PFSK-1 (cell line): Measurements from ENCODE around the gene PSMD2.

Source experiments
- POLR2AphosphoS5 ChIP-seq: IDR thresholded peaks from 2 replicates; pipeline ENCODE4 v1.6.1; 2012; ENCODE audit warnings: low read depth, mild to moderate bottlenecking, control low read depth, low read length, moderate library complexity
- SIN3A ChIP-seq: IDR thresholded peaks from 2 replicates; pipeline ENCODE4 v1.6.1; 2012; ENCODE audit warnings: mild to moderate bottlenecking, low read length, moderate library complexity, borderline replicate concordance; ENCODE audit not compliant: insufficient read depth
- TAF1 ChIP-seq: IDR thresholded peaks from 2 replicates; pipeline ENCODE4 v1.6.1; 2012; ENCODE audit warnings: low read length, control low read depth, borderline replicate concordance; ENCODE audit not compliant: insufficient read depth
- TF ChIP-seq, protein P1 (sequence below), 2 experiments: IDR thresholded peaks; 2 replicates each; pipeline versions ENCODE4 v1.6.1 to v1.8.0; 2011 to 2012; ENCODE audit warnings: low read depth in 2 of 2, low read length in 2 of 2, control low read depth in 1 of 2, inconsistent platforms in 1 of 2, mild to moderate bottlenecking in 1 of 2, moderate library complexity in 1 of 2; ENCODE audit not compliant: insufficient read depth in 1 of 2

DNA sequence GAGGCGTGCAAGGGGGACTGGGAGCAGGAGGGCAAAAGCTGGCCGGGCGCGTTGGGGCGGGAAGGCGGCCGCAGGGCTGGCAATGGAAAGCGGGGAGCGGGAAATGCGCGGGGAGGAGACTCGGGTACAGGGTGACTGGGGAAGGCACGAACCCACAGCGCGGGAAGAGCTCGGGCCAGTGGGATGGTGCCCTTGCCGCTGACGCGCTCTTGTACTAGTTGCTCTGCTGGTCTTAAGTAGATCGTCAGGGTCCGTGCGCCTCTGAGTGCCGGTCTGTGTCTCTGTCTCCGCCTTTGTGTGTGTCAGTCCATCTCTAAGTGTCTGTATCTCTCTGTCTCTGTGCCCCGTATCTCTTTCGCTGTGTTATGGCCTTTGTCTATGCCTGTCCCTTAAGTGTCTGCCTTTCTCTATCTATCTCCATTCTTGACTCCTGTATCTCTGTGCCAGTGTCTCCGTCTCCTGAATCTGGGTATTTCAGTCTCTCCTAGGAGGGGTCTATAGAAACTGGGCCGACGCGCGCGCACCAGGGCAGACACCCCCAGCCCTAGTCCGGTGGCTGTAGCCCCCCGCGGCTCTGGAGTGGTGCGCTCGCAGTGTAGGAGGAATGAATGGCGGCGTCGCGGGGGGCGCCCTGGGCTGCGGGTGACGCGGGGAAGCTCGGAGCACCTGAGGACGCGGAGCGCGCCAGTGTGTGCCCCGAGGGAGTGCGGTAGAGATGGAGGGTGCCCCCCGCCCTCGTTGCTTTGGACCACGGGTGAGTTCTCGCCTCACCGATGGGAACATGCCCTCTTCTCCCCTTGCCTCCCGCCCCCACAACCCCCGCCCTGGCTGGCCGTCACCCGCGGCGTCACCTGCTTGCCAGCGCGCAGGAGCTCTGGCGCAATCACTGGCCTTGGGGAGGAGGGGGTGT lies 36.9 kb upstream of the PSMD2 start:
- no peak for TF ChIP-seq POLR2AphosphoS5
- TF ChIP-seq, protein P1, sequence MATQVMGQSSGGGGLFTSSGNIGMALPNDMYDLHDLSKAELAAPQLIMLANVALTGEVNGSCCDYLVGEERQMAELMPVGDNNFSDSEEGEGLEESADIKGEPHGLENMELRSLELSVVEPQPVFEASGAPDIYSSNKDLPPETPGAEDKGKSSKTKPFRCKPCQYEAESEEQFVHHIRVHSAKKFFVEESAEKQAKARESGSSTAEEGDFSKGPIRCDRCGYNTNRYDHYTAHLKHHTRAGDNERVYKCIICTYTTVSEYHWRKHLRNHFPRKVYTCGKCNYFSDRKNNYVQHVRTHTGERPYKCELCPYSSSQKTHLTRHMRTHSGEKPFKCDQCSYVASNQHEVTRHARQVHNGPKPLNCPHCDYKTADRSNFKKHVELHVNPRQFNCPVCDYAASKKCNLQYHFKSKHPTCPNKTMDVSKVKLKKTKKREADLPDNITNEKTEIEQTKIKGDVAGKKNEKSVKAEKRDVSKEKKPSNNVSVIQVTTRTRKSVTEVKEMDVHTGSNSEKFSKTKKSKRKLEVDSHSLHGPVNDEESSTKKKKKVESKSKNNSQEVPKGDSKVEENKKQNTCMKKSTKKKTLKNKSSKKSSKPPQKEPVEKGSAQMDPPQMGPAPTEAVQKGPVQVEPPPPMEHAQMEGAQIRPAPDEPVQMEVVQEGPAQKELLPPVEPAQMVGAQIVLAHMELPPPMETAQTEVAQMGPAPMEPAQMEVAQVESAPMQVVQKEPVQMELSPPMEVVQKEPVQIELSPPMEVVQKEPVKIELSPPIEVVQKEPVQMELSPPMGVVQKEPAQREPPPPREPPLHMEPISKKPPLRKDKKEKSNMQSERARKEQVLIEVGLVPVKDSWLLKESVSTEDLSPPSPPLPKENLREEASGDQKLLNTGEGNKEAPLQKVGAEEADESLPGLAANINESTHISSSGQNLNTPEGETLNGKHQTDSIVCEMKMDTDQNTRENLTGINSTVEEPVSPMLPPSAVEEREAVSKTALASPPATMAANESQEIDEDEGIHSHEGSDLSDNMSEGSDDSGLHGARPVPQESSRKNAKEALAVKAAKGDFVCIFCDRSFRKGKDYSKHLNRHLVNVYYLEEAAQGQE (IDR thresholded peaks at IDR 0.05; ENCODE audit: insufficient read depth in 1 of 2, low read depth in 2 of 2, low read length in 2 of 2) = no peak
- no peak for TF ChIP-seq TAF1
- TF ChIP-seq SIN3A = no peak
